ENCODE data around the gene SIRPG. TPM values are rescaled to one million over a fixed set of nuclear protein-coding genes. Genes with fewer than 3 reads are reported as not detected.

SIRPG gene
- total and polyA plus RNA-seq, 2 of the 8 experiments (the other 6 are each of a cell fraction or from before 2014, with no cell fraction given) = 0.08 TPM; not detected in 1

DNA sequence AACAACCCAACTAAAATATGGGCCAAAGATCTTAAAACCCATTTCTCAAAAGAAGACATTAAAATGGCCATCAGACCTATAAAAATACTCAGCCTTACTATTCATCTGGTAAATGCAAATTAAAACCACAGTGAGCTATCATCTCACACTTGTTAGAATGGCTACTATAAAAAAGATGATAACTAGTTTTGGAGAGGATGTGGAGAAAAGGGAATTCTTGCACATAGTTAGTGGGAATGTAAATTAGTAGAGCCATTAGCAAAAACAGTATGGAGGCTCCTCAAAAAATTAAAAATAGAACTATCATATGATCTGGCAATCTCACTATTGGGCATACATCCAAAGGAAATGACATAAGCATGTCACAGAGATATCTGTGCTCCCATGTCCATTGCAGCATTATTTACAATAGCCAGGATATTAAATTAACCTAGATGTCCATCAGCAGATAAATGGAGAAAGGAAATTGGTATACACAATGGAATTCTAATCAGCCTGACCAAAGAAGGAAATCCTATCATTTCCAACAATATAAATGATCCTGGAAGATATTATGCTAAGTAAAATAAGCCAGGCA, 40.6 kb downstream of the SIRPG start:
- H2AK5ac ChIP-seq (ENCODE audit: low read depth, low read length) = no peak overlapping the region
- H3K9me3 ChIP-seq (ENCODE audit: insufficient read depth in 2 of 2, low read depth in 1 of 2, low read length in 1 of 2) = 0 out of 4 replicates have a peak, but pooled peaks cover 3 to 7% of the 10 kb centered on the region in 2 experiments
- H2AFZ ChIP-seq (ENCODE audit: low read length) = no peak overlapping the region
- H3K18ac ChIP-seq (ENCODE audit: extremely low read depth, low read length) = no peak overlapping the region
- no peak overlapping the region for H3K4ac ChIP-seq (replicated peaks; ENCODE audit: insufficient read length, low read depth, low read length)
- H3K4me2 ChIP-seq (ENCODE audit: insufficient read depth in 1 of 2, low read depth in 2 of 2, low read length in 2 of 2) = no peak overlapping the region
- no peak overlapping the region for H3K27ac ChIP-seq (ENCODE audit: low read depth, low read length)
- no peak overlapping the region for H2BK12ac ChIP-seq (ENCODE audit: low read depth, low read length)
- H2BK15ac ChIP-seq (ENCODE audit: low read length) = no peak overlapping the region
- H3K79me1 ChIP-seq (ENCODE audit: low read depth, low read length) = no peaks in the 10 kb centered on the region
- H4K91ac ChIP-seq (replicated peaks; ENCODE audit: insufficient read length, low read length) = no peak overlapping the region
- no peaks in the 10 kb centered on the region for H3K36me3 ChIP-seq (ENCODE audit: control insufficient read depth in 2 of 4, insufficient read depth in 4 of 4, low read length in 3 of 4)
- H4K20me1 ChIP-seq (replicated peaks in 1 of 2; ENCODE audit: control insufficient read depth in 1 of 2, insufficient read depth in 2 of 2, low read length in 2 of 2) = no peaks in the 10 kb centered on the region
- H3K14ac ChIP-seq (ENCODE audit: insufficient read length) = no peak overlapping the region
- H3K4me3 ChIP-seq (ENCODE audit: extremely low read depth in 1 of 4, insufficient read depth in 2 of 4, low read depth in 3 of 4, low read length in 4 of 4) = no peak overlapping the region
- no peak overlapping the region for H3K56ac ChIP-seq (replicated peaks; ENCODE audit: insufficient read length, low read depth, low read length)
- H4K8ac ChIP-seq (ENCODE audit: extremely low read depth, insufficient read depth, low read length) = no peak overlapping the region
- no peak overlapping the region for H2BK120ac ChIP-seq (replicated peaks; ENCODE audit: low read depth, low read length)
- H2BK20ac ChIP-seq (ENCODE audit: low read length) = no peak overlapping the region
- H3K23ac ChIP-seq (ENCODE audit: insufficient read length) = no peak overlapping the region
- H3K9ac ChIP-seq (replicated peaks in 1 of 4; ENCODE audit: extremely low read depth in 1 of 4, low read depth in 3 of 4, low read length in 3 of 4) = no peak overlapping the region
- no peak overlapping the region for H2BK5ac ChIP-seq (ENCODE audit: low read depth, low read length)
- no peaks in the 10 kb centered on the region for H3K23me2 ChIP-seq (ENCODE audit: low read depth, low read length)
- no peak overlapping the region for H4K5ac ChIP-seq (ENCODE audit: insufficient read length, low read depth, low read length)
- FAIRE-seq (no peak), DNase-seq (ENCODE audit: low read depth in 1 of 2, low spot score in 2 of 2) (no peak)
- CTCF ChIA-PET (ENCODE audit: partially characterized antibody) = no interaction called here
- POLR2A ChIA-PET (ENCODE audit: partially characterized antibody) = no interaction called here
- no peaks in the 10 kb centered on the region for H3K79me2 ChIP-seq (ENCODE audit: control insufficient read depth in 1 of 2, insufficient read depth in 2 of 2, low read length in 2 of 2)
- no peaks in the 10 kb centered on the region for H3K4me1 ChIP-seq (replicated peaks in 1 of 4; ENCODE audit: control insufficient read depth in 3 of 4, insufficient read depth in 4 of 4, low read length in 3 of 4)
- no peaks in the 10 kb centered on the region for H3K27me3 ChIP-seq (replicated peaks in 1 of 4; ENCODE audit: control insufficient read depth in 3 of 4, extremely low read depth in 1 of 4, insufficient read depth in 3 of 4, low read length in 3 of 4)
- TF ChIP-seq TCF12 (IDR thresholded peaks at IDR 0.05; ENCODE audit: low read depth, low read length) (no peak), GABPA (IDR thresholded peaks at IDR 0.05; ENCODE audit: borderline replicate concordance, insufficient read depth, low read length) (no peak), ASH2L (IDR thresholded peaks at IDR 0.05; ENCODE audit: low read length) (no peak), CHD1 (IDR thresholded peaks at IDR 0.05; ENCODE audit: low read depth, low read length) (no peak), FOSL1 (IDR thresholded peaks at IDR 0.05; ENCODE audit: insufficient read depth, low read depth, low read length) (no peak), YY1 (IDR thresholded peaks at IDR 0.05; ENCODE audit: low read depth, low read length) (no peak), CTCF (IDR thresholded peaks at IDR 0.05; ENCODE audit: control extremely low read depth in 1 of 3, insufficient read depth in 1 of 3, low read depth in 1 of 3, low read length in 3 of 3) (no peak), POU5F1 (IDR thresholded peaks at IDR 0.05; ENCODE audit: low read depth, low read length) (no peak), EZH2 (IDR thresholded peaks at IDR 0.05; ENCODE audit: low read depth, low read length, severe bottlenecking) (no peak), NANOG (IDR thresholded peaks at IDR 0.05; ENCODE audit: insufficient read depth, low read depth, low read length, poor library complexity, severe bottlenecking) (no peak), MAX (IDR thresholded peaks at IDR 0.05) (no peak), HDAC2 (IDR thresholded peaks at IDR 0.05; ENCODE audit: borderline replicate concordance in 1 of 2, low read depth in 2 of 2, low read length in 2 of 2) (no peak)
